ENCODE results near the gene CLCNKA.

Gene CLCNKA

DNA sequence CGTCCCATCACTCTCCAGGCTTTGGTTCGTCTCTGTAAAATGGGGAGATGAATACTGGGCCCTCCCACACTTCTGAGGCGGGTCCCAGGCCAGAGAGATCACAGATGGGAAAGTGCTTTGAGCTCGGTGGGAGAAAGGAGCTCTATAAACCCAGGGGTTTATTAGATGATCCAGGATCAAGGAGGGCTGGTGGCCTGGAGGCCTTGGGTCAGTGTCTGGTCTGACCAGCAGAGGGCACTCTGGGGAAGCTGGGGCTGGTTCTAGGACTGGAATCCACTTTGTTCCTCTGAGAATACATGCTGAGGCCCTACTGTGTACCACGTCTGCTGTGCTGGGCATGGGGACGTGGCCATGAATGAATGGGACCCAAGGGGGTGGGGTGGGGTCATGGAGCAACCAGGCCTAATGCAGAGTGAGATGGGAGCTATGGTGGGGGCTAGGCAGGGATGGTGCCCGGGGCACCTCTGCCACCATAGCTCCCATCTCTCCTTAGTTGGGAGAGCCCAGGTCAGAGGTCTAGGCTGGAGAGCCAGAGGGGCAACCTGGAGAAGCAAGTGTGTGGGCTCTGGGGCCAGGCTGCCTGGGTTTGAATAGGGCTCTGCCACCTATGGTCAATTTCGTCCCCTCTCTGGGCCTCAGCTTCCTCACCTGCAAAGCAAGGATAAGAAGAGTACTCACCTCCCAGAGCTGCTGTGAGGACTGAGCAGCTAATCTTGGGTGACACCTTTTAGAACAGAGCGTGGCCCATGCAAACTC lies 60.6 kb downstream of the CLCNKA start:
- DNase-seq, result peak; percentile 65

DNA sequence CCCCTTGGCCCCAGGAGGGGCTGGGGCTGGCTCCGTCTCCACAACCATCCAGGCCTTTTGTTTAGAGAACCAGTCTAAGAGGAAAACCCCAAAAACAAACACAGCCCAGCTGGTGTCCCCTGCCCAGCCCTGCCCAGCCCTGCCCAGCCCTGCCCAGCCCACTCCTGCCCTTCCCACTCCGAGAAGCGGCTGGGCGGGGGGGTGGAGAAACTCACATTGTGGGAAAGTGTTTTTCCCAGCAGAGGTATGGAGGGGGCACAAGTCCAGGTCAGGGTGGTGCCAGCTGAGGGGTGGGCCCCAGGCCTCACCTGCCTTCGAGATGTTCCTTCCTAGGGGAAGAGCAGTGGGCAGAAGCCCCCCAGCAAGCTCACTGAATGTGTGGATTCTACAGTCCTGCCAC lies 61.6 kb downstream of the CLCNKA start:
- no peak for DNase-seq
